Endothelial cell of umbilical vein (primary cell): ENCODE data around the gene TMEM59L. TPM values are rescaled to one million over a fixed set of nuclear protein-coding genes. Genes with fewer than 3 reads are reported as not detected.

Source experiments
- BruUV-seq: library from RNA; stranded (reverse); fragments of 400-500 nt; replicated peaks from 2 replicates; lab custom pipeline; 2021; lab: Mats Ljungman, UMichigan
- CTCF ChIA-PET: fragments of 300-600, 350-600 bp; sonication (Branson Sonifier 250); formaldehyde crosslinking; loops from one replicate; lab custom pipeline; 2021; ENCODE audit warnings: antibody characterized with exemption, inconsistent platforms; lab: Charles Lee
- POLR2A ChIA-PET: fragments of 300-600, 350-600 bp; sonication (Branson Sonifier 250); formaldehyde crosslinking; loops from one replicate; lab custom pipeline; 2021; ENCODE audit warnings: antibody characterized with exemption, inconsistent platforms; lab: Charles Lee
- DNase-seq: peaks from one replicate; pipeline ENCODE4 v3.0.0-alpha.2; 2011; ENCODE audit warnings: low read depth, low spot score
- FAIRE-seq: peaks from 2 replicates; lab custom pipeline; 2011; peaks lifted over from hg19 to GRCh38; lab: Jason Lieb, UNC
- H2AFZ ChIP-seq: 2 replicates; pipeline ENCODE4 v1.6.0; 2012; ENCODE audit warnings: low read depth, low read length, control low read depth, inconsistent platforms
- H3K27ac ChIP-seq: 2 replicates; pipeline ENCODE4 v1.5.1; 2011; ENCODE audit warnings: low read depth, mild to moderate bottlenecking, control low read depth, low read length, moderate library complexity; ENCODE audit not compliant: insufficient read depth
- H3K27me3 ChIP-seq, 2 experiments: 2 replicates each; pipeline versions ENCODE4 v1.6.0 to v1.6.1; 2011; ENCODE audit warnings: low read length in 2 of 2, mixed read lengths in 1 of 2; ENCODE audit not compliant: control insufficient read depth in 2 of 2, insufficient read depth in 2 of 2
- H3K36me3 ChIP-seq, 2 experiments: 2 replicates in 1 of 2; 3 replicates in 1 of 2; pipeline ENCODE4 v1.5.1; 2011; ENCODE audit warnings: low read length in 2 of 2, mild to moderate bottlenecking in 1 of 2, moderate library complexity in 1 of 2; ENCODE audit not compliant: control insufficient read depth in 2 of 2, insufficient read depth in 2 of 2; ENCODE audit errors: extremely low read depth in 1 of 2
- H3K4me1 ChIP-seq: 3 replicates; pipeline ENCODE4 v1.5.1; 2011; ENCODE audit warnings: mild to moderate bottlenecking, low read length; ENCODE audit not compliant: control insufficient read depth, insufficient read depth; ENCODE audit errors: extremely low read depth
- H3K4me2 ChIP-seq: 2 replicates; pipeline ENCODE4 v1.6.1; 2011; ENCODE audit warnings: low read length, control low read depth, mixed read lengths; ENCODE audit not compliant: insufficient read depth
- H3K4me3 ChIP-seq, 3 experiments: fragments of 200-600 bp in 1 of 3; sonication (generic), shearing (Covaris generic) in 1 of 3; replicated peaks in 1 of 3; 2 replicates each; pipeline ENCODE4 v1.5.1; 2011 to 2016; ENCODE audit warnings: control low read depth in 3 of 3, low read length in 3 of 3, mild to moderate bottlenecking in 2 of 3, inconsistent platforms in 1 of 3, low read depth in 1 of 3, moderate library complexity in 1 of 3; ENCODE audit not compliant: insufficient read depth in 1 of 3
- H3K79me2 ChIP-seq: 2 replicates; pipeline ENCODE4 v1.6.0; 2012; ENCODE audit warnings: low read length, inconsistent platforms; ENCODE audit not compliant: control insufficient read depth, insufficient read depth
- H3K9ac ChIP-seq: replicated peaks from 2 replicates; pipeline ENCODE3; 2011; ENCODE audit warnings: low read length, control low read depth; ENCODE audit not compliant: insufficient read depth; ENCODE audit errors: extremely low read depth
- H3K9me1 ChIP-seq: replicated peaks from 3 replicates; pipeline ENCODE4 v1.6.0; 2011; ENCODE audit warnings: mild to moderate bottlenecking, low read length; ENCODE audit not compliant: control insufficient read depth, insufficient read depth; ENCODE audit errors: extremely low read depth
- H3K9me3 ChIP-seq: replicated peaks from 2 replicates; pipeline ENCODE4 v1.5.1; 2012; ENCODE audit warnings: low read length, inconsistent platforms; ENCODE audit not compliant: control insufficient read depth, insufficient read depth
- H4K20me1 ChIP-seq: replicated peaks from 2 replicates; pipeline ENCODE3; 2011; ENCODE audit warnings: mild to moderate bottlenecking, low read length; ENCODE audit not compliant: control insufficient read depth, insufficient read depth; ENCODE audit errors: extremely low read depth
- CTCF ChIP-seq, 2 donors: IDR thresholded peaks; 1 replicate in 1 of 2; 2 replicates in 1 of 2; pipeline ENCODE4 v1.5.1; 2011; ENCODE audit warnings: low read length in 2 of 2, mild to moderate bottlenecking in 2 of 2, moderate library complexity in 2 of 2, control low read depth in 1 of 2, inconsistent platforms in 1 of 2, low read depth in 1 of 2; ENCODE audit not compliant: insufficient read depth in 1 of 2; ENCODE audit errors: extremely low read depth in 1 of 2
- EZH2 ChIP-seq: IDR thresholded peaks from 2 replicates; pipeline ENCODE4 v1.6.1; 2012; ENCODE audit warnings: borderline replicate concordance, low read depth, mild to moderate bottlenecking, moderate library complexity, low read length, inconsistent platforms; ENCODE audit not compliant: severe bottlenecking
- FOS ChIP-seq: IDR thresholded peaks from 2 replicates; pipeline ENCODE4 v1.6.1; 2011; ENCODE audit warnings: mild to moderate bottlenecking, low read length, moderate library complexity, borderline replicate concordance; ENCODE audit not compliant: insufficient read depth
- GATA2 ChIP-seq: IDR thresholded peaks from 2 replicates; pipeline ENCODE4 v1.7.0; 2011; ENCODE audit warnings: low read depth, mild to moderate bottlenecking, moderate library complexity, mixed read lengths, low read length; ENCODE audit not compliant: insufficient read length, insufficient read depth
- JUN ChIP-seq: IDR thresholded peaks from 2 replicates; pipeline ENCODE4 v1.6.1; 2011; ENCODE audit warnings: borderline replicate concordance, low read depth; ENCODE audit not compliant: insufficient read length, insufficient read depth
- MAX ChIP-seq: IDR thresholded peaks from 2 replicates; pipeline ENCODE4 v1.6.1; 2011; ENCODE audit not compliant: insufficient read depth, insufficient read length
- MYC ChIP-seq: IDR thresholded peaks from one replicate; pipeline ENCODE4 v1.6.1; 2011; ENCODE audit warnings: mild to moderate bottlenecking, low read depth, low read length
- POLR2A ChIP-seq: IDR thresholded peaks from 2 replicates; pipeline ENCODE4 v1.6.1; 2012; ENCODE audit warnings: low read depth, mild to moderate bottlenecking, control low read depth, low read length
- POLR2AphosphoS5 ChIP-seq: IDR thresholded peaks from 2 replicates; pipeline ENCODE4 v1.6.1; 2012; ENCODE audit warnings: low read depth, mild to moderate bottlenecking, control low read depth, low read length, moderate library complexity; ENCODE audit not compliant: insufficient read depth
- dilution Hi-C: fragments of 300-500 bp; cut with MboI; formaldehyde crosslinking; loops from one replicate; pipeline ENCODE4 v1.15.0; 2019; ENCODE audit warnings: low sequenced_read_pairs; ENCODE audit not compliant: extremely low pct_ligation_motif_present
- intact Hi-C: fragments of 100-400 bp; cut with micrococcal nuclease; formaldehyde crosslinking; loops from one replicate; pipeline ENCODE4 v1.10.0; 2022
- polyA plus RNA-seq, 4 experiments: library from polyadenylated mRNA; depleted of rRNA in 3 of 4; stranded (reverse) in 3 of 4; unstranded in 1 of 4; fragments of >200 nt; gene quantifications; 2 replicates each; pipeline versions ENCODE4 v1.2.1 to v1.2.3, GENCODE V29; 2011 to 2012; ENCODE audit warnings: missing spikeins in 1 of 4
- total RNA-seq: library from RNA; stranded (reverse); gene quantifications from 2 replicates; pipeline ENCODE4 v1.2.3, GENCODE V29; 2021

Gene TMEM59L
- total and polyA plus RNA-seq, 2 donors (not counting 3 experiments of a cell fraction or from before 2014, with no cell fraction given), result 0.43 to 0.97 TPM

DNA sequence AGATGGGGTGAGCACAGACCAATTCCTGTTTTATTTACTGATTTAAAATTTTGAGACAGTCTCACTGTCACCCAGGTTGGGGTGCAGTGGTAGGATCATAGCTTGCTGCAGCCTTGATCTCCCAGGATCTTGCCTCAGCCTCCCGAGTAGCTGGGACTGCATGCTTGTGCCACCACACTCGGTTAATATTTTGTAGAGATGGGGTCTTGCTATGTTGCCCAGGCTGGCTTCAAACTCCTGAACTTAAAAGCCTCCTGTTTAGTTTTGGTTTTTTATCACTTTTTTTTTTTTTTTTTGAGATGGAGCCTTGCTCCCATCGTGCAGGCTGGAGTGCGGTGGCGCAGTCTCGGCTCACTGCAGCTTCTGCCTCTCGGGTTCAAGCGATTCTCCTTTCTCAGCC lies 36.3 kb upstream of the TMEM59L start:
- no peak overlapping the region for H3K4me3 ChIP-seq
- ChIA-PET CTCF (interaction anchor here (1.4 to 2.3 kb wide), 3 partner anchors 13 to 55 kb away, joined by 3 to 8 read pairs (median 4); partner anchors contain the start of genes ELL and REX1BD), POLR2A (no interaction called here)
- H3K4me2 ChIP-seq, result no peak overlapping the region
- peaks cover 24% of the 10 kb centered on the region for H3K79me2 ChIP-seq
- peaks cover 13% of the 10 kb centered on the region for H3K4me1 ChIP-seq
- no peak overlapping the region for H3K9ac ChIP-seq
- FAIRE-seq (no peak), DNase-seq (no peak)
- dilution Hi-C loops (no loop called here), intact Hi-C loops (no loop called here)
- H4K20me1 ChIP-seq, result no peaks in the 10 kb centered on the region
- no peaks in the 10 kb centered on the region for H3K27me3 ChIP-seq
- no peak overlapping the region for H3K27ac ChIP-seq
- H2AFZ ChIP-seq, result no peak overlapping the region
- no peaks in the 10 kb centered on the region for H3K9me3 ChIP-seq
- TF ChIP-seq JUN (no peak), POLR2AphosphoS5 (no peak), GATA2 (no peak), MYC (no peak), POLR2A (no peak), MAX (no peak), EZH2 (no peak), CTCF (IDR thresholded peaks at IDR 0.05; ENCODE audit: extremely low read depth in 1 of 2, insufficient read depth in 1 of 2, low read depth in 1 of 2, low read length in 2 of 2) (no peak), FOS (no peak)
- BruUV-seq, result no TSS peak
- H3K36me3 ChIP-seq, result peaks cover 4 to 19% of the 10 kb centered on the region in 2 experiments
- H3K9me1 ChIP-seq, result no peaks in the 10 kb centered on the region
